HG02973 (cell line): ENCODE measurements around the gene MESD.

Experiments used
- ATAC-seq: cut with Tn5 transposase; IDR thresholded peaks from one replicate; pipeline ENCODE4 v1.9.1; 2021; ENCODE audit warnings: moderate library complexity; ENCODE audit not compliant: unreplicated experiment

Gene MESD

DNA sequence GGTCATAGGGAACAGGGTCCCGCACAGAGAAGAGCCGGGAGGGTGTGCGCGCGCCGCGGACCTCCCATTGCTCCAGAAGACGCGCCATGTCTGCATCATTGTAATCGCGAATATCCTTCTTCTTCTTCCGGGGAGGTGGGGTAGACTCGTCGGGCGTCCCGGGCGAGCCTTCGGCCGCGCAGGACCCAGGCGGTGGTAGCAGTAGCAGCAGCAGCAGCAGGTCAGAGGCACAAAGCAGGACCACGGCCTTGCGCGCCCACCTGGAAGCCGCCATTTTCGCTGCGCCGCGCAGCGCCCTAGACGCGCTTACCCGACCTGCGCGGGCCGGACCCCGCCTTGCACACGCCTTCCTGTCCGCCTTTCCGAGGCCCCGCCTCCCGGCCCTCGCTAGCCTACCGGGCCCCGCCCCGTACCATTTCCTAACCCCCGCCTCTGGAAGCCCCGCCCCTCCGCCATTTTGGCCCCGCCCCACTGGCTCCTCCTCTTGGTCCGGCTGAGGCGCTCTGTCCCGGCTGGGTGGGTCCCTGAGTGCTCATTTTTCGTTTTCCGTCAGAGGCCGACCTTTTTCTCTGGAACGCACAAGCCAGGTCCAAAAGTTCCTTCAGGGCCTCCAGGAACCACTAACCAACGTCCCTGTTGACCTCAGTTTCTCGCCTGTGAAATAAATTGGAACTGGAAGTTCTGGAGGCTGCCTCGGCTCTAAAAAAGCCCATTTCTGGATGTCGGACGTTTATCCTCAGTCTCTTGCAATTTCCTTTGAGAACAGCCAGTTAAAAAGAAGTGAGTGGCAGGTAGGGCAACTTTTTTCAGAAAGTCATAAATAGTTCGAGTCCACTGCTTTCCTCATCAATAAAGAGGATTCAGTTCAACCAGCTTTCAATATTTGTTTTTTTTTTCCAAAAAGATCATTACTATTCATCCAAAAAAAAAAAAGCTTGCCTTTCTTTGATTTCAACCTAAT, at the start of gene MESD:
TSS of gene MESD (minus strand) at position 302 of the 961 bp plus-strand sequence. CDS start at position 274, 28 bp downstream.
- peak; percentile 90 for ATAC-seq

GRCh38 chr15:81038975-81039607, 49.5 kb upstream of the MESD start:
- no peak for ATAC-seq

GRCh38 chr15:81037952-81038743, 48.5 kb upstream of the MESD start:
- ATAC-seq, result no peak

GRCh38 chr15:81033508-81033907, 43.9 kb upstream of the MESD start:
- ATAC-seq, result no peak

- no peak for ATAC-seq
These were observed 43.2 kb upstream of the MESD start for GRCh38 chr15:81032818-81033217.

DNA sequence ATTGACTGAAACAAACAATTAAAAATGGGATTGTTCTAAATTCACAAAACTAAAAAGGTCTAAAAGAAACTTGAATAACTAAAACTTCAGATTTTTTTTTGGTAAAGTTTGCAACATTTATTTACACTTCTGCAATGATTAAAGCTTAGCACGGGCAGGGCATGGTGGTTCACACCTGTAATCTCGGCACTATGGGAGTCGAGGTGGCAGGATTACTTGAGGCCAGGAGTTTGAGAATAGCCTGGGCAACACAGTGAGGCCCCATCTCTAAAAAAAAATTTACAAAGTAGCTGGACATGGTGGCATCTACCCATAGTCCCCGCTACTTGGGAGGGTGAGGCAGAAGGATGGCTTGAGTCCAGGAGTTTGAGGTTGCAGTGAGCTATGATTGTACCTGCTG, 42.7 kb upstream of the MESD start:
- no peak for ATAC-seq

DNA sequence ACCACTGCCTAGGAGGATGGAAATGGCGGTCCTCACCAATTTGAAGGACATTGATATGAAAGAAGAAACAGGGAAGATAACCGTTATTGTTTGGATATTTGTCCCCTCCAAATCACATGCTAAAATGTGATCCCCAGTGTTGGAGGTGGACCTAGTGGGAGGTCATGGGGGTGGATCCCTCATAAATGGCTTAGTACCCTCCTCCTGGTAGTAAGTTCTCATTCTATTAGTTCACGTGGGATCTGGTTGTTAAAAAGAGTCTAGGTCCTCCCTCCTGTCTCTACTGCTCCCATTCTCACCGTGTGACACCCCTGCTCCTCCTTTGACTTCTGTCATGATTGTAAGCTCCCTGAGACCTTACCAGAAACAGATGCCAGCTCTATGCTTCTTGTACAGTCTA, 41.6 kb upstream of the MESD start:
- no peak for ATAC-seq

GRCh38 chr15:81030301-81030750, 40.7 kb upstream of the MESD start:
- no peak for ATAC-seq

DNA sequence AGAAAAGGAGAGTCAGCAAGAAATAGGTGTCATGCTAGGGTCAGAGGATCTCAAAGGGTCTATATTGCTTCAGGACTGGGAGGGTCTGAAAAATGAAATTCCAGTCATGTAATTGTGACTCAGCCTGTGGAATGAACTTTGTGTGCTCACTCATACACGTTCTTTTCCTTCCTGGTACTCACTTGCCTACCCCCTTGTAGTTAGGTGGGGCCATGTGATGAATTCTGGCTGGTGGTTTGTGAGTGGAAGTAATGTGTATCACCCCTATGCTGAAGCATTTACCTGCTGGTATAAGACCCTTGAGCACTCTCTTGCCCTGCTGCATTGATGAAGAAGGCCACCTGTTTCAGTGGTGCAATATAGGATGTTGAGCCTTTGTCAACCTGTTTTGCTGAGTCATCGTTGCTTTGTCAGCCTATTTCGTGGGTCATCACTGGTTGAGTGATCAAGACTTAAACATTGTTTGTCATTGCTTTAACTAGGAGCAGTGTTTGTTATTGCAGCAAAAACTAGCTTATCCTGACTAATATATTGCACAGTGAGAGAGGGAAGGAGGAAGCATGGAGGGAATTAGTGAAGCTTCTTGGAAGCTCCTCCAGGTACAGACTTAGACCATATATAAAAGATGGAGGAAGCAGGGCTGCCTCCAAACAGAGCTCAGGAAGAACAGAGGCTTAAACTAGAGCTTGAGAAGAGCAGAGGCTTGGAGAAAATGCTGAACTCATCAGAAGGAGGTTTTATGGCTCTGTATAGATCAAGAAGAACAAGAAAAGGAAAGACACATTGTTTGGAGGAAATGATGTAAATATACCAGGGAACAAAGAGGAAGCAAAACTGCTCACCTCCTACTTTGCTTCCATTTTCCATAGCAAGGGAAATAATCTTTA, 40.0 kb upstream of the MESD start:
- ATAC-seq, result no peak

GRCh38 chr15:81026836-81027599, 37.4 kb upstream of the MESD start:
- no peak for ATAC-seq

- ATAC-seq, result no peak
These were observed 36.2 kb upstream of the MESD start for GRCh38 chr15:81025721-81026370.

DNA sequence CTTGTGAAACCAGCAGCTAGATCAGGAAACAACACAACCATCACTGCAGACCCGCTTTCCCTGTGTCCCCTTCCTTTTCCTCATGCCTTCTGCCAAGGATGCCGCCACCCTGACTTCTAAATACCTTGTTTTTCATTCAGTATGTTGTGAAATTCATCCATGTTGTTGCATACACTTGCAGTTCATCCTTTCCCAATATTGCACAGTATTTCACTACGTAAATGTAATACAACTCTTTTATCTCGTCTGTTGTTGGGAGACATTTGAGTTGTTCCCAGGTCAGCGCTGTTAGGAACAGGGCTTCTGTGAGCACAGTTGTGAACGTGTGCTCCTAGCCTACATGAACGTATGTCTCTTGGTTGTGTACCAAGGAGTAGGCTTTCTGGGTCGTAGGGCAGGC, 35.3 kb upstream of the MESD start:
- ATAC-seq, result no peak

DNA sequence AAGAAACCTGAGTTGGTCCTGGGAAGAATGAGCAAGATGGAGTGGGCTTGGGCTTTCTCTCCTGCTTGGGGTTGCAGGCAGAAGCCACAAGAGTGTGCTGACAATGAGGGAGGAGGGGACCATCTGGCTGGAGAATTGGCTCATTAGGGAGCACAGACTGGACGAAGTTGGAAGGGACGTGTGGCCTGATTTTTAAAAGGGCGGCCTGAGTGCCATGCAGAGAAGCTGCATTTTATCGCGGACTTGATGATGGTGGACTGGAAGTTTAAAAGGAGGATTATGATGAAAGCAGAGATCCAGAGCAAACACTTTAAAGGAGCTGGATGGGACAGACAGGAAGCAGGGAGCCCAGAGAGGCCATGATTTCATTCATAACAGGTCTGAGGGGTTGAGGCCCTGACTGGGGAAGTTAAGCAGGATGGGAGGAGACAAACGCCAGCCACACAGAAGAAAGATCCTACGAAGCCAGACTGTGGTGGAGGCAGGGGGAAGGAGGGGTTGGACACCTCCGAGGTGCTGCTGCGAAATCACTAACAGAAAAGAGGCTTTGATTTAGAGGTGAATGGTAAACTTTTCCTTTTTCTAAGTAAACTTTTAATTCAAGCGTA, 34.8 kb upstream of the MESD start:
- ATAC-seq, result no peak

DNA sequence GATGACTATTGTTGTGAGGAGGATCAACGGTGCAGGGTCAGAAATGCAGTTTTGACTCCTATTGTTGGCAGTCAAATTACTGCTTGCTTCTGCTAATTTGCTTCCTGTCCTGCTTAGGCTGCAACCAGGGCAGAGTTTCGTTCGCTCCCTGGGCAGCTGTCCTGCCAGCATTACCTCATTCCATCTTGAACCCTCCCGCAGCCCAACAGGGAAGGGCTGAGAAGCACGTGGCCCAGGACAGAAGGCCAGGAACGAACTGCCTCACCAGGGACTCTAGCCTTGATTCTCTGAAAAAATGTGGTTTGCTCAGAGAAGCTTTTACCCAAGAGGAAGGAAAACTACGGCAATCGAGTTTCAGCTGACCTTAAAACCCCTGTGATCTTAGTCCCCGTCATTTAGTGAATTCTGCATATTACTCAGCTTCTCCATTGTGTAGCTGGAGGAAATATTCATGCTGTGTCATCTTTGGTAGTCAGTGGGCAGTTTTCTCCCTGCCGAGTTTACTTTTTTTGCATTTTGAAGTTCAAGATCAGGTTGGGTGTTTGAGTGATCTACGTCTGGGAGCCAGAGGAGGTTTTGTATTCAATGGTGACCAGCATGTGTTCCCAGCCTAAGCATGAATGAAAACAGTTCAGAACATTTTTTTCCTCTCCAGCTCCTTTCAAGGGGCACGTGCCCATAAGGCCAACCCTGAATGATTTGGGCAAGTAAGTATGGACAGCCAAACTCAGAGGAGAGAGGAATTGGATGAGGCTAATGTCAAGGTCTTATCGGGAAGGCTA, 34.1 kb upstream of the MESD start:
- peak; percentile 92 for ATAC-seq

GRCh38 chr15:81021321-81021720, 31.7 kb upstream of the MESD start:
- no peak for ATAC-seq

DNA sequence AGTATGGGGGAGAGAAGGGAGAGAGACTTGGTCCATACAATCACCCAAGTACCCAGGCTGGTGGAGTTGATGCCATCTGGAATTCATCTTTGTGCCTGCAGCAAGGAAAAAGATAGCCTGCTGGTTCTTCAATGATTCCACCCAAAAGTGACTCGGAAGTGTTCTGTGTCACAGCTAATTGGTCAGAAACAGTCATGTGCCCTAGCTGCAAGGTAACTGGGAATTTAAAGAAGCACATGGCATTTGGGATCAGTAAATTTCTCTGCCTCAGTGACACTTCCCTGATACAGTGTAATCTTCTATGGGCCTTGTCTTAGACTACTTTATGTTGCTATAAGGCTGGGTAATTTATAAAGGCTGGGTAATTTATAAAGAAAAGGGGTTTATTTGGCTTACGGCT, 28.6 kb upstream of the MESD start:
- no peak for ATAC-seq

GRCh38 chr15:81016489-81017068, 27.0 kb upstream of the MESD start:
- ATAC-seq, result no peak
